Fibroblast of skin of left quadriceps (primary cell): ENCODE data around the gene ZNF527.
"Not testable (repeated sequence)": the region's sequence is repeated elsewhere in the genome, so short reads cannot be mapped to it uniquely, and the experiment has no call there.

Experiments used
- DNase-seq, 2 experiments: peaks; one replicate each; pipeline ENCODE4 v3.0.0-alpha.2; 2013; ENCODE audit warnings: low read depth in 2 of 2

ZNF527 gene

DNA sequence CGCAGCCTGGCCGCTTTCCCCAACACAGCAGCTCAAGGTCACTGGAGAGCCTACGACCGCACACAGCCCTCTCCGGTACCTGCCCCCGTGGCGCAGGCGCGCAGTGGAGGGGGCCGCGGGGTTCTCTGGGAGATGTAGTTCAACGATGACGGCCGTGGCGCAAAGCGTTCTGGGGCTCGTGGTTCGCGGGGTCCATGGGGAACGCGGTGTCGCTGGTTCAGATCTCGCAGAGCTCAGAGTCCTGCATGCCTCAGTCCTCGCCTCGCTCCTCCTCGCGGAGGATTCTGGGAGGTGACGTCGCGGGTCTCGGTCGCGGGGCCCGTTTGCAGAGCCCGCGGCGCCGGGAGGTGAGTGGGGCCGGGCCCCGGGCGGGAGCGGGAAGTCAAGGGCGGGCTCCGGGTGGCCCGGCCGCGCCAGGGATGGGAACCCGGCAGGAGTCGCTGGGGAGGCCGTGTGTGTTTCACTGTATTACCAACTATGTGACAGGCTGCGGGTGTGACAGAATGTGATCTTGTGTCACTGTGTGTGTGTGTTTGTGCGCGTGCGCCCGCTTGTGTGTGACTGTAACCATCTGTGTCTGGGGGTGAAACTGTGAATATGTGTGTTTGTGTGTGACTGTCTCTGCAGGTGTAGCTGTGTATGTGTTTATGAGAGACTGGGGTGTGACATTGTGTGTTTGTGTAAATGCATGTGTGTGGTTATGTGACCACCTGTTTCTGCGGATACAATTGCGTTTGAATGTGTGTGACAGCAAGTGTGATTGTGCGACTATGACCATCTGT is at the start of gene ZNF527:
Gene ZNF527, plus strand, starts transcription at position 220 of the 782 bp plus-strand sequence. CDS start 3,100 bp downstream, outside the sequence.
- peak; percentile 91 for DNase-seq

DNA sequence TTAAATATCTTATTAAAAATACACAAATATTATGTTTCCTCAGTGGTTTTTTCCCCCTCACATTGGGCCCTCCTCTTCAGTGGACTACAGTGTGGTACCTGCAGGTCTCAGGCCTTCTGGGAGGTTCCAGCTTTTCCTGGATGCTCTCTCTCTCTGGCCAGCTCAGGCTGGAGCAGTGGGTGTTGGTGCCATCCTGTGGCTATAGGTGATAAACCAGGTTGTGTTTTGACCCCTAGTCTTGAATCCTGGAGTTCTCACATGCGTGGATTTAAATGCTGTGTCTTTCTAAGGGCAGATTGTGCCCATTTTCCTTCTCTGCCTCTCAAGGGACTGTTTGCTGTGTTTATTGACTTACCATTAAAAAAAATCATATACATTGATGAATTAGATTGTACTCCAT is 41.2 kb upstream of the ZNF527 start:
- no peak for DNase-seq

DNA sequence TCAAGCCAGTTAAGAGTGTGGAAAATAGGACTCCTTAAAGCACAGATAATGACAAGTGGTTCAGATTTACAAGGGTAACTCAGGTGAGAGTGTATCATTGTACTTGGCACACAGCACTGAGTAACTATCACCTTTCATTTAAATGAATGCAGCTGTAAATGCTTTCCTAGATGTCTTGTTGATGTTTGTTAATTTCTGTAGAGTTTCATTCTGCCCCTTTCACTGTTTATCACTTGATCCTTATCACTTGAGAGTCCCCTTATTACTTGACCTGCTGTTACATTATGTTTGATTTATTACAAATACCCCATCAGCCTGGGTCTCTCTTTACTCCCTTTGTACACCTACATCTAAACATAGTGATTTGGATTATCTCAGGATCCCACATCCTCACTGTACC is 38.1 kb upstream of the ZNF527 start:
- DNase-seq: no peak

DNA sequence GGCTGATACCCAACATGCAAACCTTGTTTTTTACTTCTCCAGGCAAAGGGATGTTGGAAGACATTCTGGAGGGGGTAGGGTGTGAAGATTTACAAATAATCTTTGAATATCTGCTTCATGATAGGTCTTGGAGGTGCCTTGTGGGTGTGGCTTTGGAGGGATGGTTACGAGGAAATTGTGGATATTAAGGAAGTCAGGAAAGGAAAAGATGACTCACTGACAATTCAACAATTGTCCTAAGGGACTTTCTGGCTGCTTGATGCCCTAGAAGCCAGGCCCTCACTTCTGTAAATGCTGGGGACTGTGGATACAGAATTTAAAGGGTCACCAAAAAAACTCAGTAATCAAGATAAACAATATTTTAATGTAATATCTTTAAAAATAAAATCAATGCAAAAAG is 37.4 kb upstream of the ZNF527 start:
- DNase-seq: no peak

GRCh38 chr19:37334179-37335071 is 36.5 kb upstream of the ZNF527 start:
- peak; percentile 70 for DNase-seq

DNA sequence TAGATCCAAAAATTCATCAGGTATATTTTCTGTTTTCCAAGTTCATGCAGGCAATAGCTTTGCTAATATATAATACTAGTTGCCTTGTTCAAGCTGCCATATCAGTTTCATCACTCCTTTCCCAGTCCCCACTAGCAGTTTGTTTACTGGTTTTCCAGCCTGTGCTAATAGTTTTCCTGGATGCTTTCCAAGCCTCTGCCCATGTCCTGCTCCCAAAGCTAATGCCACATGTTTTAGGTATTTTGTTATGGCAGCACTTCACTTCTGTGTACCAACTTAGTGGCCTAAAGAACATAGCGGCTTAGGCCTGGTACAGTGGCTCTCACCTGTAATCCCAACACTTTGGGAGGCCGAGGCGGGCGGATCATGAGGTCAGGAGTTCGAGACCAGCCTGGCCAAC is 28.1 kb upstream of the ZNF527 start:
- no peak for DNase-seq

GRCh38 chr19:37346091-37346490 is 24.8 kb upstream of the ZNF527 start:
- no peak for DNase-seq

DNA sequence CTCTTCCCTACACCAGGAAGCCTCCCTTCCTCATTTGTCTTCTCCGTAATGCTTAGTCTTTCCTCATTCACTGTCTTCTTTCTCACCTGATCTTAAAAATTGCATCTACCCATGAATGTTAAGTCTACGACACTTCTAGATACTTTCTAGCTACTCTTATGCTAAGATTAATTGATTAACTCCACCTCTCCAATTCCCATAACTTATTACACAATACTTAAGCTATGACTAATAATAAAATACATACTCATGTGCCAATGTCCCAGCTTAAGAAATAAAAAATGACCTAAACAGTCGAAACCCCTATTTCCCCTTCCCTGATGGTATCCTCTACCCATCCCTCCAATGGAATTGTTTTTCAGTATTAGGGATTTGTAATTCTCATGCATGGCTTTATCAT is 22.8 kb upstream of the ZNF527 start:
- no peak for DNase-seq

DNA sequence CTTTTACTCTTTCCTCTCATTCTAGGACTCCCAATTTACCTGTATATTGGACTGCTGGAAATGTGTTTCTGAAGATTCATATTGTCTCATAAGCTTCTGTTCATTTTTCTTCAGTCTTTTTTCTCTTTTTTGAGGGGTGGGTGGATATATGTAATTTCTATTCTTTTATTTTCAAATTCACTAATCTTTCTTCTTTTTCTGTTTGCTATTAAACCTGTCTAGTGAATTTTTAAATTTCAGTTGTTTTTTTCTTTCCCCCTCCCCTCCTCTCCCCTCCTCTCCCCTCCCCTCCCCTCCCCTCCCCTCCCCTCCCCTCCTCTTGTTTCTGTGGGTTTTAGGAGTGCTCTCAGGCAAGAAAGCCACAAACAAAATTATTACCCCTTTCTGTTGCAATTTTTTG is 16.9 kb upstream of the ZNF527 start:
- DNase-seq: no peak

DNA sequence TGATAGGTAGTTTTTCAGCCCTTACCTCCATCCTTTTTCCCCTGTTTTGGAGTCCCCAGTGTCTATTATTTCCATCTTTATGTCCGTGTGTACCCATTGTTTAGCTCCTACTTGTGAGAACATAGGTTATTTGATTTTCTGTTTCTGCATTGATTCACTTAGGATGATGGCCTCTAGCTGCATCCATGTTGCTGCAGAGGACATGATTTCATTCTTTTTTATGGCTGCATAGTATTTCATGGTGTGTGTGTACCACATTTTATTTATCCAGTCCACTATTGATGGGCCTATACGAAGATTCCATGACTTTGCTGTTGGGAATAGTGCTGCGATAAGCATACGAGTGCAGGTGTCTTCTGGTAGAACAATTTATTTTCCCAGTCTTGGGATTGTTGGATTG is 15.0 kb upstream of the ZNF527 start:
- no peak for DNase-seq

DNA sequence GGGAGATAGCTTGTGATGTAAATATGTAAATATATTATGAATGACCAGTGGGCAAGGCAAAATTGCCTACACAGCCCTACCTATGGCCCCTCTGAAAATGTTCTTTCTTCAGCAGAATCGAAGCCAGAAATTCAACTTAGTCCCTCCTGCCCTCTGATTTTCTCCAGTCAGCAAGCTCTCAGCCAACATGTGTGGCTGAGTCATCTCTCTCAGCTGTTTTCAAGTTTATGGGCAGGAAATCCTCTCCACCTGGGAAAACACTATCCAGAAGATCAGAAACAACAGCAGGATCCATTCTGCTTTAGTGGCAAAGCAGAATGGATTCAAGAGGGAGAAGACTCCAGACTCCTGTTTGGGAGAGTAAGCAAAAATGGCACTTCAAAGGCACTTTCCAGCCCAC is 8.9 kb upstream of the ZNF527 start:
- DNase-seq: no peak

- DNase-seq: no peak
Measured at GRCh38 chr19:37362733-37363132, 8.2 kb upstream of the ZNF527 start.

DNA sequence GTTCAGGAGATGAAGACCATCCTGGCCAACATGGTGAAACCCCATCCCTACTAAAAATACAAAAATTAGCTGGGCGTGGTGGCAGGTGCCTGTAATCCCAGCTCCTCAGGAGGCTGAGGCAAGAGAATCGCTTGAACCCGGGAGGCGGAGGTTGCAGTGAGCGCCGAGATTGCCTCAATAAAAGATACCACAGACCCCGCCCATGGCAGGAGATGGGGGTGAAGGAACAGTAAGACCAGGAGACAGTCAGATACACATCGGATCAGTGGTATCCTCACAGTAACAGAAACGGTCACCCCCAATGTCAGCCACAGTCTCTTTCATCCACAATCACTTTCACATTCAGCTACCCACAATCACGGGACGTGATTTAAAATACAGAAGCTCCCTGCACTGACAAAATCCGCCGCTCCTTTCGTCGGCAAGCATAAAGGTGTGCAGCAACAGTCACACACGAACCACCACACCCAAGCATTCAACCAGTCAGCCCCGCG is 466 bp upstream of the ZNF527 start:
- DNase-seq: not testable (repeated sequence)

GRCh38 chr19:37389234-37389633 is 18.3 kb downstream of the ZNF527 start:
- no peak for DNase-seq

GRCh38 chr19:37391399-37391798 is 20.5 kb downstream of the ZNF527 start:
- DNase-seq: not testable (repeated sequence)

GRCh38 chr19:37401078-37401477 is 30.2 kb downstream of the ZNF527 start:
- no peak for DNase-seq

GRCh38 chr19:37403403-37403802 is 32.5 kb downstream of the ZNF527 start:
- DNase-seq: no peak

- not testable (repeated sequence) for DNase-seq
Measured at GRCh38 chr19:37406140-37406846, 35.4 kb downstream of the ZNF527 start.

DNA sequence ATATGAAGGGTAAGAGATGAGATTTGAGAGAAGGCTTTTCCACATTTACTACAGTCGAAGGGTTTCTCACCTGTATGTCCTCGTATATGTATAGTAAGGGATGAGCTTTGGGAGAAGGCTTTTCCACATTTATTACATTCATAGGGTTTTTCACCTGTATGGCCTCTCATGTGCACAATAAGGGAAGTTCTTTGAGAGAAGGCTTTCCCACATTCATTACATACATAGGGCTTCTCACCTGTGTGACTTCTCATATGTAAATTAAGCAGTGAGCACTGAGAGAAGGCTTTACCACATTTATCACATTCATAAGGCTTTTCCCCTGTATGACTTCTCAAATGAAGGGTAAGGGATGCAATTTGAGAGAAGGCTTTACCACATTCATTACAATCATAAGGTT is 41.8 kb downstream of the ZNF527 start:
- DNase-seq: no peak

DNA sequence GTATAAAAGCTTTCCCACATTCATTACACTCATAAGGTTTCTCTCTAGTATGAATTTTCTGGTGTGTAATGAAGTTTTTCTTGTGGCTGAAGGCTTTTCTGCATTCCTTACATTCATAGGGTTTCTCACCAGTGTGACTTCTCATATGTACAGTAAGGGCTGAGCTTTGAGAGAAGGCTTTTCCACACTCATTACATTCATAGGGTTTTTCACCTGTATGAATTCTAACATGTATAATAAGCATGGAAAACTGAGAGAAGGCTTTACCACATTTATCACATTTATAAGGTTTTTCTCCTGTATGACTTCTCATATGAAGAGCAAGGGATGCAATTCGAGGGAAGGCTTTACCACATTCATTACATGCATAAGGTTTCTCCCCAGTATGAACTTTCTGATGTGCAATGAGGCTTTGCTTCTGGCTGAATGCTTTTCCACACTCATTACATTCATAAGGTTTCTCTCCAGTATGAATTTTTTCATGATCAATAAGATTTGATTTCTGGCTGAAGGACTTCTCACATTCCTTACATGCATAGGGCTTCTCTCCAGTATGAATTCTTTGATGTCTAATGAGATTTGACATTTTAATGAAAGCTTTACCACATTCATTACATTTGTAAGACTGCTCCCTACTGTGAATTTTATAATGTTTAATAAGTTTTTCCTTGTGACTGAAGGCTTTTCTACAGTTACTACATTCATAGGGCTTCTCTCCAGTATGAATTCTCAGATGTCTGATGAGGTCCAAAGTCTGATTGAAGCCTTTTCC is 42.6 kb downstream of the ZNF527 start:
- no peak for DNase-seq
